ENCODE results near the gene CPD.
"Not testable (repeated sequence)": the region's sequence is repeated elsewhere in the genome, so short reads cannot be mapped to it uniquely, and the experiment has no call there.

Gene CPD

DNA sequence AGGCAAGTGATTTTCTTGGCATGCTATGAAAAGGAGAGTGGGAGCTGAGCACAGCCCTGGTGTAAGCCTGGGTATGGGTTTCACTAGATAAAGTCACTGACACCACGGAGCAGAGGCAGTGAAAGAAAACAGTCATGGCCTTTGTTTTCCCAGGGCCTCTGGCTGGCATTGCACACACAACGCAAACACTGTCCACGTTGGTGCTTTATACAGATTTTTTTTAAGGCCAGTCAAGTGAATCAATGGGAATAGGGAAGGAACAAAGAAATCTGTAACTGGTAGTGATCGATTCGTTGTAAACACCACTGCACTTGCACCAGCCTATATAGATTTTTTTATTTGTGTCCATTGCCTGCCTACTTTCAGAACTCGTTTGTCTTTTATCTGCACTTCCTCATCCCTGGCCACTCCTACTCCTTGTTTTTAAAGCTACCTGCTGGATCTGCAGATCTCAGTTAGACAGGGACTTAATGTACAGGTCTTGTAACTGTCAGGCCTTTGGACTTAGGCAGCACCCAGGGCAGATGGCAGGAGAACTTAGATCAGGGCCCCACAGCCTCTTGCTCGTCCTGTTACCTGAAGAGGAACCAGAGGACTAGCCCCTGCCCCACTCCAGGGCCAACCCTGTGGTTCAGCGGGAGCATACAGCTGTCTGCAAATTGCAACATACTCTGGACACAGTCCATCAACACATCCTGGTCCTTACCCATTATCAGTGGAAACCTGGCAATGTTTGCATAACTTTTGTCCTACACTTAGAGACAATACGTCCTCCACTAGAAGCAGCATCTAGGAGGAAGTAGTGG lies 34.2 kb upstream of the CPD start:
- TF ChIP-seq, protein P1, sequence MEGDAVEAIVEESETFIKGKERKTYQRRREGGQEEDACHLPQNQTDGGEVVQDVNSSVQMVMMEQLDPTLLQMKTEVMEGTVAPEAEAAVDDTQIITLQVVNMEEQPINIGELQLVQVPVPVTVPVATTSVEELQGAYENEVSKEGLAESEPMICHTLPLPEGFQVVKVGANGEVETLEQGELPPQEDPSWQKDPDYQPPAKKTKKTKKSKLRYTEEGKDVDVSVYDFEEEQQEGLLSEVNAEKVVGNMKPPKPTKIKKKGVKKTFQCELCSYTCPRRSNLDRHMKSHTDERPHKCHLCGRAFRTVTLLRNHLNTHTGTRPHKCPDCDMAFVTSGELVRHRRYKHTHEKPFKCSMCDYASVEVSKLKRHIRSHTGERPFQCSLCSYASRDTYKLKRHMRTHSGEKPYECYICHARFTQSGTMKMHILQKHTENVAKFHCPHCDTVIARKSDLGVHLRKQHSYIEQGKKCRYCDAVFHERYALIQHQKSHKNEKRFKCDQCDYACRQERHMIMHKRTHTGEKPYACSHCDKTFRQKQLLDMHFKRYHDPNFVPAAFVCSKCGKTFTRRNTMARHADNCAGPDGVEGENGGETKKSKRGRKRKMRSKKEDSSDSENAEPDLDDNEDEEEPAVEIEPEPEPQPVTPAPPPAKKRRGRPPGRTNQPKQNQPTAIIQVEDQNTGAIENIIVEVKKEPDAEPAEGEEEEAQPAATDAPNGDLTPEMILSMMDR (IDR thresholded peaks at IDR 0.05; ENCODE audit: insufficient read depth, low read length, missing control alignments) = no peak
- ChIA-PET CTCF (interaction anchor here (1.0 to 1.2 kb wide), 3 partner anchors 9 to 133 kb away, joined by 3 read pairs; no protein-coding TSS in a partner anchor), POLR2A (no interaction called here)
- DNase-seq (ENCODE audit: low read depth, low spot score) = peak; percentile 9
- H3K4me3 ChIP-seq (ENCODE audit: low read depth, low read length) = no peak overlapping the region

GRCh38 chr17:30345089-30345433 lies 33.7 kb upstream of the CPD start:
- DNase-seq (ENCODE audit: low read depth, low spot score) = no peak
- ChIA-PET POLR2A (no interaction called here), CTCF (interaction anchor here (1.0 to 1.2 kb wide), 4 partner anchors 10 to 240 kb away, joined by 3 to 5 read pairs (median 3); no protein-coding TSS in a partner anchor)
- TF ChIP-seq, protein P1 (IDR thresholded peaks at IDR 0.05; ENCODE audit: insufficient read depth, low read length, missing control alignments) = no peak
- H3K4me3 ChIP-seq (ENCODE audit: low read depth, low read length) = no peak overlapping the region

DNA sequence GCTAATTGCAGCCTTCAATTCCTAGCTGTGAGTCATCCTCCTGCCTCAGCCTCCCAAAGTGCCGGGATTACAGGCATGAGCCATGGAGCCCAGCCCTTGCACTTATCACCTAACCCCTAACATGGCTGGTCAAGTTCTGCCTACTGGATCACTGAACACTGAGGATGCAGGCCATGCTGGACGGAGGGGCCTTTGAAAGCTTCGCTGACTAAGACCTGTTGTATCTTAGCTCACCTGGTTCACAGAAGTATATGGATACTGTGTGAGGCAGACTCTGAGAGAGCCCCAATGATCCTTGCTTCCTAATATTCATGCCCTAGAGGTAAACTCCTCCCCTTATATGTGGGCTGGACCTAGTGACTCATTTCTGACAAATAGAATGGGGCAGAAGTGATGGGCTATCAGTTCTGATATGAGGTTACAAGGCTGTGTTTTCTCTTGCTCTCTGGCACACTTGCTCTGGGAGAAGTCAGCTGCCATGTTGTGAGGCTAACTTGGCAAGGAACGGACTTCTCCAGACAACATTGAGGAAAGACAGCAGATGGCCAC lies 33.1 kb upstream of the CPD start:
- no peak for DNase-seq (ENCODE audit: low read depth, low spot score)
- POLR2A ChIA-PET = no interaction called here
- TF ChIP-seq, protein P1 (IDR thresholded peaks at IDR 0.05; ENCODE audit: insufficient read depth, low read length, missing control alignments) = no peak
- no peak overlapping the region for H3K4me3 ChIP-seq (ENCODE audit: low read depth, low read length)
- CTCF ChIA-PET = interaction anchor here (1.0 to 1.1 kb wide), 3 partner anchors 11 to 241 kb away, joined by 3 to 5 read pairs (median 3); no protein-coding TSS in a partner anchor

DNA sequence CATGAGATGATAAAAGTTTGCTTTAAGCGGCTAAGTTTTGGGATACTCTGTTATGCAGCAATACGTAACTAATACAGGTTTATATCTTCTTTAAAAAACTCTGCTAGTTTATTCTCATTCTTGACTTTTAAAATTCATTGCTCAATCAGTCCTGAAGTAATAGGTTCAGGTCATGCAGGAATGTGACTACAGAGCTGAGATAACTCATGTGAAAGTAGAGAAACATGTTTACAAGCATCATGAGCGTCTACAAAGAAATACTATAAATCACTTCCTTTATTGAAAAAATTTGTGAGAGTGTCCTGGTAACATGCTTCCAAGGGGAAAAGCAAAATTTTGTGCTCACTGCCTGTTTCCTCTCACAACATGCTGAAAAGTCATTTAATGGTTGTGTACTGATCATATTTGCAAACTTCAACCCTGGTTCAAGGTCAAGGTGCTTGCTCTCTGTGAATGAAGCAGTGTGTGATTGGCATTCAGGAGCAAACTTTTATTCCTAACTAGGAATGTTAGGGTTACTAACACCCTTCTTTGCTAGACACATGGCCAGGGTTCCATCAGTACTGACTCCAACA lies 32.4 kb upstream of the CPD start:
- TF ChIP-seq, protein P1 (IDR thresholded peaks at IDR 0.05; ENCODE audit: insufficient read depth, low read length, missing control alignments) = no peak
- POLR2A ChIA-PET = no interaction called here
- no peak overlapping the region for H3K4me3 ChIP-seq (ENCODE audit: low read depth, low read length)
- CTCF ChIA-PET = interaction anchor here (1.0 to 1.6 kb wide), 2 partner anchors 10 to 242 kb away, joined by 5 read pairs; no protein-coding TSS in a partner anchor
- no peak for DNase-seq (ENCODE audit: low read depth, low spot score)

DNA sequence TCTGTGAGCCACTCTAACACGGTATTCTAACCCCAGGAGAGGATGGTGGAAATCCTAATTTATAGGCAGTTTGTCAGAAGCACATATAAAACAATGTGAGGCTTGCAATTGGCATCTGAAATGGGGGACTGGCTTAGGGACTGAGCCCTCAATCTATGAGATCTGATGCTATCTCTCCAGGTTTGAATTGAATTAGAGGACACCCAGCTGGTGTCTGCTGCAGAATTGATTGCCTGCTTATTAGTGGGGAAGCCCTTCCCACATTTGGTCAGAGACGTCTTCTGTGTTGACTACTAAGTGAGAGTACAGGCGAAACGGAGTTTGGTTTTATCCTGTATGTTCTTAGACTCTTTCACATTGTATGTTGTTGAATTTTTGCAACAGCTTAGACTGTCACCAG lies 31.2 kb upstream of the CPD start:
- ChIA-PET CTCF (interaction anchor here (1.6 kb wide), 1 partner anchor 11 kb away, joined by 5 read pairs; no protein-coding TSS in a partner anchor), POLR2A (no interaction called here)
- H3K4me3 ChIP-seq (ENCODE audit: low read depth, low read length) = no peak overlapping the region
- DNase-seq (ENCODE audit: low read depth, low spot score) = no peak
- TF ChIP-seq, protein P1 (IDR thresholded peaks at IDR 0.05; ENCODE audit: insufficient read depth, low read length, missing control alignments) = no peak

GRCh38 chr17:30349252-30349651 lies 29.5 kb upstream of the CPD start:
- ChIA-PET POLR2A (no interaction called here), CTCF (interaction anchor here (0.8 to 2.3 kb wide), 4 partner anchors 9 to 370 kb away, joined by 3 to 14 read pairs (median 4); no protein-coding TSS in a partner anchor)
- H3K4me3 ChIP-seq (ENCODE audit: low read depth, low read length) = no peak overlapping the region
- TF ChIP-seq, protein P1 (IDR thresholded peaks at IDR 0.05; ENCODE audit: insufficient read depth, low read length, missing control alignments) = no peak
- DNase-seq (ENCODE audit: low read depth, low spot score) = no peak

- H3K4me3 ChIP-seq (ENCODE audit: low read depth, low read length); DNase-seq (ENCODE audit: low read depth, low spot score); POLR2A ChIA-PET: not testable (repeated sequence)
- CTCF ChIA-PET = interaction anchor here (0.8 kb wide), 1 partner anchor 11 kb away, joined by 3 read pairs; no protein-coding TSS in a partner anchor
Measured at GRCh38 chr17:30351263-30351662, 27.5 kb upstream of the CPD start.

Measured in AG04449 (cell line).